Epithelial cell of prostate (primary cell): ENCODE measurements around the gene VWF.
"Not testable (repeated sequence)": the region's sequence is repeated elsewhere in the genome, so short reads cannot be mapped to it uniquely, and the experiment has no call there.

ENCODE experiments used
- DNase-seq: peaks from one replicate; pipeline ENCODE4 v3.0.0-alpha.2; 2011; ENCODE audit warnings: low read depth, low spot score
- H3K27ac ChIP-seq: fragments of 450-650 bp; 2 replicates; pipeline ENCODE4 v1.5.1; 2017; ENCODE audit warnings: mild to moderate bottlenecking

The VWF gene

DNA sequence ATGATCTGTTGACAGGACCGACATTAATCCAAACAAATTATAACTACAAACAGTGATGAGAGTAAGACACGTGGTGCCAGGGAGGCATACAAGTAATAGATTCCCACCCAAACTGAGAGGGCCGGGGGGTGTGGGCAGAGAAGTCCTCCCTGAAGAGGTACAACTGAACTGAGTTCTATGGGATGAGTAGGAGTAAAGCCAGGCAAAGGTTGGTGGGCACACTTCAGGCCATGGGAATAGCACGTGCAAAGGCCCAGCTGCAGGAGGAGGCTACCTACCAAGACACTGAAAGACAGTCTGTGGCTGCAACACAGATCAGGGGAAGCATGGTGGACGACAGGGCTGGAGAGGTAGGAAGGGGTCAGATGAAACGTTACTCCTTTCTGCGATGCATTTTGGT lies 22.0 kb upstream of the VWF start:
- DNase-seq, result no peak

DNA sequence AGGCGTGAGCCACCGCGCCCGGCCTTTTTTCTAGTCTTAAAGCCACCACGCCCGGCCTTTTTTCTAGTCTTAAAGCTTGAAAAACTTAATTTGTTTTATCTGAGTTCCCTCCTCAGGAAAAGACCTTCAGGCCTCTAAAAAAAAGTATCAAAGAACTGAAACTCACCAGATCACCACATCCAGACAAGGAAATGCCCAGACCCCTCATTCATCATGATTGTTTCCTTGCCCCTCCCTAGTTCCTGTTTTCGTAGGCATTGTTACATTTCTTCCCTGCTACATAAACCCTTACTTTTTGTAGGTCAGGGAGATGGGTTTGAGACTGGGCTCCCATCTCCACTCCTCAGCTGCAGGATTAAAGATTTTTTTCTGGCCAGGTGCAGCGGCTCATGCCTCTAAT lies 21.1 kb upstream of the VWF start:
- DNase-seq, result no peak
- H3K27ac ChIP-seq, result no peak overlapping the region

More for the DNA sequence above, 22.0 kb upstream of the VWF start:
- H3K27ac ChIP-seq, result no peak overlapping the region

DNA sequence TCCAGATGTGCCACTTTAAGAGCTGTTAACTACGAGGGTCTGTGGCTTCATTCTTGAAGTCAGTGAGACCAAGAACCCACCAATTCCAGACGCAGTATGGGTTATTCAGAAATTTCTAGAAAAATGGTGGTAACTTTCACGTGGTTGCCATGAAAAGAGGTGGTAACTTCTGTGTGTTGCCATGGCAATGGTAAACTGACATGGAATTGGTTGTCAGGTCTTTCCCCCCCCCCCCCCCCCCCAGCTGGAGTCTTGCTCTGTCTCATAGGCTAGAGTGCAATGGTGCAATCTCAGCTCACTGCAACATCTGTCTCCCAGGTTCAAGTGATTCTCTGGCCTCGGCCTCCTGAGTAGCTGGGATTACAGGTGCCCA lies 18.8 kb upstream of the VWF start:
- no peak for DNase-seq
- H3K27ac ChIP-seq, result no peak overlapping the region

DNA sequence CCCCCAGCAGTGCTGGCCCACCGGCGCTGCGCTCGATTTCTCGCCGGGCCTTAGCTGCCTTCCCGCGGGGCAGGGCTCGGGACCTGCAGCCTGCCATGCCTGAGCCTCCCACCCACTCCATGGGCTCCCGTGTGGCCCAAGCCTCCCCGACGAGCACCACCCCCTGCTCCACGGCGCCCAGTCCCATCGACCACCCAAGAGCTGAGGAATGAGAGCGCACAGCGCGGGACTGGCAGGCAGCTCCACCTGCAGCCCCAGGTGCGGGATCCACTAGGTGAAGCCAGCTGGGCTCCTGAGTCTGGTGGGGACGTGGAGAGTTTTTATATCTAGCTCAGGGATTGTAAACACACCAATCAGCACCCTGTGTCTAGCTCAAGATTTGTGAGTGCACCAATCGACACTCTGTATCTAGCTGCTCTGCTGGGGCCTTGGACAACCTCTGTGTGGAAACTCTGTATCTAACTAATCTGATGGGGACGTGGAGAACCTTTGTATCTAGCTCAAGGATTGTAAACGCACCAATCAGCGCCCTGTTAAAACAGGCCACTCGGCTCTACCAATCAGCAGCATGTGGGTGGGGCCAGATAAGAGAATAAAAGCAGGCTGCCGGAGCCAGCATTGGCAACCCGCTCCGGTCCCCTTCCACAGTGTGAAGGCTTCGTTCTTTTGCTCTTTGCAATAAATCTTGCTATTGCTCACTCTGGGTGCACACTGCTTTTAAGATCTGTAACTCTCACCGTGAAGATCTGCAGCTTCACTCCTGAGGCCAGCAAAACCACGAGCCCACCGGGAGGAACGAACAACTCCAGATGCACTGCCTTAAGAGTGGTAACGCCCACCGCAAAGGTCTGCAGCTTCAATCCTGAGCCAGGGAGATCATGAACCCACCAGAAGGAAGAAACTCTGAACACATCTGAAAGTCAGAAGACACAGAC lies 18.2 kb upstream of the VWF start:
- DNase-seq, result not testable (repeated sequence)

DNA sequence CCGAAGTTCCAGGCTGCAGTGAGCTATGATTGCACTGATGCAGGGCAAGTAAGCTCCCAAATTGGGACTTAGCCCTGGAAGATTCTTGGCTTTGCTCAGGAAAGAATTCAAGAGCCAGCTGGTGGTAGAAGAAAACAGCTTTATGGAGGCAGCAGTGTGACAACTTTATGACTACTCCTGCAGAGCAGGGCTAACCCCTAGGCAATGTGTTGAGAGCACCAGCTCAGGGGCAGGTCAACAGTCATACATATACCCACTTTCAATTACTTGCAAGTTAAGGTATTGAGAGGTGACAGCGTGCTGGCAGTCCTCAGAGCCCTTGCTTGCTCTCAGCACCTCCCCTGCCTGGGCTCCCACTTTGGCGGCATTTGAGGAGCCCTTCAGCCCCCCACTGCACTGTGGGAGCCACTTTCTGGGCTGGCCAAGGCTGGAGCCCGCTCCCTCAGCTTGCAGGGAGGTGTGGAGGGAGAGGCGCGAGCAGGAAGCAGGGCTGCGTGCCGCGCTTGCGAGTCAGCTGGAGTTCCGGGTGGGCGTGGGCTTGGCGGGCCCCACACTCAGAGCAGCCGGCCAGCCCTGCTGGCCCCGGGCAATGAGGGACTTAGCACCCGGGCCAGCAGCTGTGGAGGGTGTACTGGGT lies 17.4 kb upstream of the VWF start:
- not testable (repeated sequence) for H3K27ac ChIP-seq, DNase-seq

More for the DNA sequence above, 18.2 kb upstream of the VWF start:
- not testable (repeated sequence) for H3K27ac ChIP-seq

DNA sequence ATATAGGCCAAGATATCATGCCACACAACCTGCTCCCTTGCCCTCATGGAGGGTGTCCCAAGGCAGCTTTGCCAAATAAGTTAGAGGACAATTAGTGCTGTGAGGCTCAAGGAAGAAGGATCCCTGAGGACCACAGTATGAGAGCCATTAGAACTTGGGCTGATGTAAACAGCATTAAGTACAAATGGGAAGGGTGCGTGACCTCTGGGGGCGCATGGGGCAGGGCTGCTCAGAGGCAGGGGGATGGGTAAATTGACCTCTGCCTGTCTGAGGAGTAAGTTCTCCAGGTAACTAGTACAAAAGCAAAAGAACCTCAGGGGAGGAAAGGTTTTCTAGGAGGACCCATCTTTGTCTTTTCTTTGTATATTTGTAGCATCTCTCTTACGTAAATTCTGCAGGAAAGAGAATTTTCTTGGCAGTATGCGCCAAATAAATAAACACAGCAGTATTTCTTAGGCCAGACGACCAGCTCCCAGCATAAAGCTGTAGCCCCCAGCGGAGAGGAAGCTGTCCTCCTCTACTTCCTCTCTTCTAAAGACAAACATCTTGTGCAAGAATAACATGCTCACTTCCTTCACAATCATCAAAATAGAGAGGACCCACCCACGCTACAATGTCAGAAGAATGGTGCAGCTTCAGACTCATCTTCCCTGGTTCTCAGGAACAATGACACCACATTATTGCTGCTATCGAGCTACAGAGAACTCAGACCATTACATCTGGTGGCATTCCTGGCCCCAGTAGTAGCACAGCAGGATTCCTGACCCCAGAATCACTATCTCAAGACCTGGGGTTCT lies 16.4 kb upstream of the VWF start:
- H3K27ac ChIP-seq, result no peak overlapping the region
- DNase-seq, result no peak

DNA sequence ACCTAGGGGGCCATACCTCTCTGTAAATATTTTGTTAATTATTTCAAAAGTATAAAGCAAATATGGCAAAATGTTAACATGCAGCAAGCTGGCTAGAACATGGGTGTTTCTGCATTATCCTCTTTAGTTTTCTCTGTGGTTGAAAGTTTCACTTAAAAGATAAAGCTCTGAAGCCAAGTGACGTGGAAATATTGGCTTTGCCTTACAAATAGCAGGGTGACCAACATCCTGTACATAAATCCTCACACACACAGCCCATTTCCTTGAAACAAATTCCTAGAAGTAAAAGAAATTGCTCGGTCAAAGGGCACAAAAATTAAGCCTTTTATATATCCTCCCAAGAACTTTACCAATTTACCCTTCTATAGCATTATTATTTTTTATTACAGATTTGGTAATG lies 10.6 kb upstream of the VWF start:
- no peak overlapping the region for H3K27ac ChIP-seq
- no peak for DNase-seq

DNA sequence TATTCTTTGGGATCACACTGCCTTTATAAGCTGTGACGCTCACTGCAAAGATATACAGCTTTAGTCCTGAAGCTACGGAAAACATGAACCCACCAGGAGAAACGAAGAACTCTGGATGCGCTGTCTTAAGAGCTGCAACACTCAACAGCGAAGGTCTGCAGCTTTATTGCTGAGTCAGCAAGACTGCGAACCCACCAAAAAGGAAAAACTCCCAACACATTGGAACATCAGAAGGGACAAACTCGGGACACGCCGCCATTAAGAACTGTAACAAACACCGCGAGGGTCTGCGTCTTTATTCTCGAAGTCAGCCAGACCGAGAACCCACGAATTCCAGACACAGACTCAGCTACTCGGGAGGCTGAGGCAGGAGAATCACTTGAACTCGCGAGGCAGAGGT lies 9.2 kb upstream of the VWF start:
- H3K27ac ChIP-seq, result no peak overlapping the region
- DNase-seq, result no peak

DNA sequence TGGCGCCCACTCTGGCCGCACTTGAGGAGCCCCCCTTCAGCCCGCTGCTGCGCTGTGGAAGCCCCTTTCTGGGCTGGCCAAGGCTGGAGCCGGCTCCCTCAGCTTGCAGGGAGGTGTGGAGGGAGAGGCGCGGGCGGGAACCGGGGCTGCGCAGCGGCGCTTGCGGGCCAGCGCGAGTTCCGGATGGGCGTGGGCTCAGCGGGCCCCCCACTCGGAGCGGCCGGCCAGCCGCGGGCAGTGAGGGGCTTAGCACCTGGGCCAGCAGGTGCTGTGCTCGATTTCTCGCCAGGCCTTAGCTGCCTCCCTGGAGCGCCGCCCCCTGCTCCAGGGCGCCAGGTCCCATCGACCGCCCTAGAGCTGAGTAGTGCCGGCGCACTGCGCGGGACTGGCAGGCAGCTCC lies 8.0 kb upstream of the VWF start:
- H3K27ac ChIP-seq, result no peak overlapping the region
- no peak for DNase-seq

DNA sequence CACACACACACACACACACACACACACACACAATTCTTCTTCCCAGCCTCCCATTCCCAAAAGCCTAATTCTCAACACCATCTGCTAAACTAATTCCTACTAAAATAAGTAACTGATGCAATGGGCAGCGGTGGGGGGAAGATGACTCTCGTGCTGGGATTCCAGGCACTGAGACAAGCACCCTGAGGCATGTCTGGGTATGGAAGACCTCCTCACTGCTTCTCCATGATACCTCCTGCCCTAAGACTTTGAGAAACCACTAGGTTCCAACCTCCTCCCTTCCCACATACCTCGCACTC lies 789 bp upstream of the VWF start:
- no peak for DNase-seq
- no peak overlapping the region for H3K27ac ChIP-seq

DNA sequence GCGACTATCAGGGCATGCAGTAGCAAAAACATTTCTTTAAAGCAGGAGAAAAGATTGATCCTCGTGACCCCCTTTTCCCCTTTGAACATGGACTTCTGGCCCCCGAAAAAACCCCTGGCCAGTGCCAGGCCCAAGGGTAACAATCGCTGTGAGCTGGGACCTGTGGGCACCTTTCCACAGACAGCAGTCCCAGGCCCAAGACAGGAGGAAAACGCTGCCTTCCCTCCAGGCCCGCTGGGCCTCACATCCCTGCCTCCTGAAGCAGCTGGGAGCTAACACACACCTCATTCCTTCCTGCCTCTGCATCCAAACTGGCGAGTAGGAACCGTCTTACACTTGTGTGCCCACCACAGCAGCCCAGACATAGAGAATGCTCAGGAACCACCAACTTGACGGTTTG lies 1.2 kb downstream of the VWF start:
- DNase-seq, result no peak

DNA sequence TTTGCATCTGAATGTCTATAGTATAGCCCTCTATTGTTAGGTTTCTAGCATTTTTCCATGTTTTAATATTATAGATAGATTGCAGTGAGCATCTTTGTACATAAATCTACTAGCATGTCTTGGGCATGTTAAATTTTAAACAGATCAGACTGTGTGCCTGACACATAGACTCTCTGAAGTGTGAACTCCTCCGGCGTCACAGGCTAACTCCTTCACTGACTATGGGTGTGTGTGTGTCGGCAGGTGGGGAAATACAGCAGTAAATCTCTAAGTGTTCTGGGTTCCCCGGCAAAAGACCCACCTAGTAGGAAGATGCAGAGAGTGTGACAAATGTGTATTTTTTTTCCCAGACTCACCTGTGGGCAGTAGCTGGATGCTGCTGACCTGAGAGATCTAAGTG lies 2.3 kb downstream of the VWF start:
- DNase-seq, result no peak
- no peak overlapping the region for H3K27ac ChIP-seq

More for the DNA sequence above, 1.2 kb downstream of the VWF start:
- H3K27ac ChIP-seq, result no peak overlapping the region

DNA sequence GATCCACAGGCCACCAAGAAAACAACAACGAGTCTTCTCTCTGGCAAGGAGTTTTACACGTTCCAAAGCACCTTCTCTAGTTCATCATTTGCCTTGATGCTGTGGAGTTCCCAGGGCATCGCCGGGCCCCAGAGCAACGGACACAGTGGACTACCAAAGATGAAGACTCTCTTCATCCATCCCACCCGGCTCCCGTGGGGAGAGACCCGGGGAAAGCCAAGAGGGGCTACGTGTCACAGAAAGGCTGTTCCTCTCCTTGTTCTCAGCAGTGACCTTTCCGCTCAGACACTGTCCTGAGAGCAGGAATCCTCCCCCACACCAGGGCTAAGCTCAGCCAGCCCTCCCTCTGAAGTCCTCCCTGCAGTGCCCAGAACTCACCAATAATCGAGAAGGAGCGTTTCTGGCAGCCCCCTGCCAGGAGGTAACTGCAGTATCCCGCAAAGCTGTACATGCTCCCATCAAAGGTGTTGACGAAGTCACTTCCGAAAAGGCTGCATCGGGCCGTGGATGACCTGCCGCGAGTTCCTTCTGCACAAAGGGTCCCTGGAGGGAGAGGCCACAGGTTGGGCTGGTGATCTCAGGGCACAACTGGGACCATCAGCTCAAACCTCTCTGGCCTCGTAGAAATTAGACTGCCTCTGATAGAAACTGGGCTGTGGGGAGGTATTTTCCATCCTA lies 3.5 kb downstream of the VWF start:
- no peak for DNase-seq
- H3K27ac ChIP-seq, result no peak overlapping the region

DNA sequence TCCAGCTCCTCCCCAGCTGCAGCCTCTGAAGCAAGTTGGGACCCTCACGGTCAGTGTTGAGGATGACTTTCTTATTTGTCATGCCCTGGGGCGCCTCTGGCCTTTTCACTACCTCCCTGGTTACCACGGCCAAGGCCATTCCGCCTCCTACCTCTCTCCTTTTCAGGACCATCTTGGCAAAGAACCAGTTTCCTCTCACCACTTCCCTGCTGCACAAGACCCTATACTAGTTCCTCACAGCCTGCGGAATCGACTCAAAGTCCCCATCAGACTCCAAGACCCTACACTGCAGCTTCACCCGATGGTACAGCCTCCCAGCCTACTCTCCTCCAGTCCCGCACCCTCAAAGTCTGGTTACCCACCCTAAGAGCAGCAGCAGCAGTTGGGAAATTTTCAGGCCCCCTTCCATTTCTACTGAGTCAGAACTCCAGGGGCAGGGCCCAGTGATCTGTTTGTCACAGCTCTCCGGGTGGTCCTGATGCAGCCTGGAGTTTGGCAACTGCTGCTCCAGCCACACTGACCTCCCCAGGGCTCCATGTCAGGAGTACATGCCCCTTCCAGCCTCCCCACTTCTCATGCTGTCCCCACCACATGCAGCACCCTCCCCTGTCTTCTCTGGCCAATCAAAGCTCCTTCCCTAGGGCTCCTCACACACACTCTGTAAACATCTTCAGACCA lies 5.4 kb downstream of the VWF start:
- no peak overlapping the region for H3K27ac ChIP-seq
- DNase-seq, result no peak

DNA sequence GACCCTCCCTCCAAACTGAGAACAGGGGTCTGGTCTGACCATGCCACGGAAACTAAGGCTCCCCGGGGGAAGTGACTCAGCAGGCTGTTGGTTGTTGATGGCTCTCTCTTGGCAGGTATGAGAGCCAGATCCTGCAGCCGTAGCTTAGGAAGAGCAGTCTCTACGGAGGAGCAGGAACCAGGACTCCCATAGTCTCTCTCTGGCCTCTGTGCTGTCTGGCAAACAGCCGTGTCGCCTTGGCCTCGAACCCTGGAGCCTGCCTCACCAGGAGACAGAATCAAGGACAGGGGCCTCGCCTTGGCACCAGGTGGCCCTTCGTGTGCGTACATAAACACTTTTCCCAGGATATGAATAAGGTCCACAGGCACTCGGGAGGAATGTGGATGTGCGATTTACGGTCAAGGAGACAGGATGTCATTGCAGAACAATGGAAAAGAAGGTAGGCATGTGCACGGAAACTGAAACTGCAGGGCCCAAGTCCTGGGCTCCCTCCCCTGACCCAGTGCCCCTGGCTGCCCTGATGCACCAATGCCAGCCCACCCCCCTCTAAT lies 7.9 kb downstream of the VWF start:
- H3K27ac ChIP-seq, result no peak overlapping the region
- DNase-seq, result no peak

DNA sequence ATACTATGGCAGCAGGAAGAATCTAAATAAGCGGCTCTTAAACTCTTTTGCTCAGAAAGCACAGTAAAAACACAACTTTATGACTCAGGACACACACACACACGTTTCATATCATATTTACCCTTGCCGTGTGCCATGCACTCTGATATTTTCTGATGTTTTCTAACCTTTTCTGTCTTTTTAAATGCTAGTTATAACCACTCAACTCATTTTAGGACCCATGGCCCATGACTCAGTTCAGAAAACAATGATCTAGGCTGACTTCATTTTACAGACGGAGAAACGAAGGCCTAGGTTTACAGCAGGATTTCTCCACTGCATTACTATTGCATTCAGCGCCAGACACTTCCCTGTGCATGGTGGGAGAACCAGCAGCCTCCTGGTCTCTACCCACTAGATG lies 9.1 kb downstream of the VWF start:
- no peak overlapping the region for H3K27ac ChIP-seq
- DNase-seq, result no peak

DNA sequence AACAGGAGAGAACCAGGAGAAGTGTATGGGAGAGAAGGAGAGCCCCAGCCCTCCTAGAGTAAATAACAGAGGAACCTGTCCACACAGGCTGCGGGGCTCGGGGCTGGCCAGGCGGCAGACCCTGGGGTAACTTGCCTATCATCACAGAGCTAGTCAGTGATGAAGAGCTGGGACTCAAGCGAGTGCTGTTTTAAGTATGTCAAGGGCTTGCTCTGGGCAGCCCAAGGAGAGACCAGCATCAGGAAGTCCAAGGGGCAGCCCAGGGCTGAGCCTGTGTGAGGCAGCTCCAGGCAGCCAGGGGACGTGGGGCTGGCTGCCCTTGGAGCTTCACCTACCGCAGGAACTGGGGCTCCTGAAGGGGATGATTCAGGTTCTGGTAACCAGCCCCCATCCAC lies 10.0 kb downstream of the VWF start:
- no peak for DNase-seq
- no peak overlapping the region for H3K27ac ChIP-seq

DNA sequence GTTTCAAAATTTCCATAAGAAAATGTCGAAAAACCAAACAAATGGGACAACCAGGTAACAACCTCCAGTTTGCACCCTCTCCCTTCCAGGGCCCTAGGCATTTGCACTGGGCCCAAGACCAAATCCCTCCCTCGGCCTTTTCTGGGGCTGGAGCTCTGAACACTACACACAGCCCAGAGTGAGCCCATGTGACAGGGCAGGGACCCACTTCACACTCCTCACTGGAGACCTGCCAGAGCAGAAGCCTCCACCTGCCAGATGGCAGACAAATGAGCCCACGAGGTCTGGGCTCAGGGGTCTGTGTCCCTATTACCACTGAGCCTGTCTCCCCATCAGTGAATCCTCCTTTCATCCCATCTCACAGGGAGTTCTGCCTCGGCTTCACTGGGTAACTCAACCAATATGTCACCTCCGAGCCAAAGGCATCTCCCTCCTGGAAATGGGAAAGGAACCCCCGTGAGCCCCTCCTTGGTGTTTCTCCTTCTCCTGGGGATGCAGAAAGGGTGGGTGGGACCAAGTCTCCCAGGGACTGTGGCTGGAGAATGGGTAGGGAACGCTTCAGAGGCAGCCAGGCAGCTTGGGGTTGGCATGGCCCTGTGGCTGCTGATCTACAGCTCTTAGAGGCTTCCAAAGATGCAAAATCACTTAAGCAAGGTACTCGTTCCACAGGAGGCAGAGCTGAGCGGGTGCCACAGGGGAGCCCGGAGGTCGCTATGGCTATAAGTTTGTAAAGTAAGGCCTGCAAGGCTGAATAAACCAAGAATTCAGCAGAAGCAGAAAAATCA lies 10.6 kb downstream of the VWF start:
- no peak overlapping the region for H3K27ac ChIP-seq

DNA sequence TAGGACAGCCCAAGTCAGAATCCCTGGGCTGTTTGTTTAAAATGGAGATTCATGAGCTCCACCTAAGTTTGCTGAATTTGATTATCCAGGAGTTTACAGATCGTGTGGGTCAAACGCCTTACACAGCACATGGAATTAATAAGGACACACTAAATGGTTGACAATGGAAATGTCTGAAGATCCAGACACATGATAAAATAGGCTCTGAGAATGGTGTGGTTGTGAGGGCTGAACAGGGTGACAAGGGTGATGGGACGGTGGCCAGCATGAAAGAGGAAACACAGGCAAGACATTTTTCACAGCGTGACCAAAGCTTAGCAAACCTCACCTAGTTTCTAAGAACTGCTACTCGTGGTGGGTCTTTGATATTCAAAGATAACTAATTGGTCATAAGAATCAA lies 12.5 kb downstream of the VWF start:
- no peak for DNase-seq
- H3K27ac ChIP-seq, result no peak overlapping the region

More for the DNA sequence above, 10.6 kb downstream of the VWF start:
- no peak for DNase-seq
